GM21576 (cell line): ENCODE results near the gene ENTPD2.

Source experiments
- ATAC-seq: cut with Tn5 transposase; IDR thresholded peaks from one replicate; pipeline ENCODE4 v1.9.1; 2021; ENCODE audit warnings: mild to moderate bottlenecking, moderate library complexity; ENCODE audit not compliant: unreplicated experiment

ENTPD2 gene

DNA sequence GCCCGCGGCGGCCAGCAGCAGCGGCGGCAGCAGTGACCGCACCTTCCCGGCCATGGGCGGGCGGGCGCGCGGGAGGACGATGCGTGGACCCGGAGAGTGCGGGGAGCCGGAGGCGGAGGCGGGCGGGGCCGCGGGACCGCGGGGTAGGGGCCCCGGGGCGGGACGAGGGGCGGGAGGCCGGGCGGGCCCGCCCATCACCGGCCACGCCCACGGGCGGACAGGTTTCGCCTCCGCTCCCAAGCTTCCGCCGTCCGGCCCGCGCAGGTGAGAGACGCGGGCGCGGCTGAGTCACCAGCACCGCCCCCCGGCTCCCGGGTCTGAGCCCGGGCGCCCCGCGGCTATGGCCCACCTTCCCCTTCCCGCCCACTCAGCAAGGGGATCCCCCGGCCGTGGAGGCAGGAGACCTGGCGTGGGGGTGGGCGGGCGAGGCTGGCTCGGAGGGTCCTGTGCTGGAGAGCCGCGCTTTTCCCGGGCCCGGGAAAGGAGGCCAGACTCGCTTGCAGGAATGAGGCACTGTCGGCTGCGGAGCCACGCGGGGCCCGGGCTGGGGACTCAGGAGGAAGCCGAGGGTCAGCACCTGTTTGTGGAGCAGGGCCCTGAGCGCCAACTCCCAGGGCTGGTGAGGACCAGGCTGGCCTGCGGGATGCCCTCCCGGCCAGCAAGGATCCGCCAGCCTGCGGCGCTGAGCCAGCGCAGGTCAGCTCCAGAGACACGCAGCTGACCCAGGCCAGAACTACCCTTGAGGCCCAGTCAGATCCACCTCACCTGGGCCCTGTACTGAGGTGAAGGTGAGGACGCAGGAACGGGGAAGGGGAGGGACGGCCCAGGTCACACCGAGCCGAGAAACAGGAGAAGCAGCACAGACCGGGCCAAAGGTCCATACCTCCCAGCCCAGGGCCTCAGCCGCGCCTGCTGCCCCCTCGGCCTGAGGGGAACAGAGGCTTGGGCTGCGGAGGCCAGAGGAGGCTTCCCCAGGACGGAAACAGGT is at the start of gene ENTPD2:
ENTPD2 (minus strand) TSS at position 118 of the 988 bp plus-strand sequence; CDS start at position 54, 64 bp downstream.
- no peak for ATAC-seq

DNA sequence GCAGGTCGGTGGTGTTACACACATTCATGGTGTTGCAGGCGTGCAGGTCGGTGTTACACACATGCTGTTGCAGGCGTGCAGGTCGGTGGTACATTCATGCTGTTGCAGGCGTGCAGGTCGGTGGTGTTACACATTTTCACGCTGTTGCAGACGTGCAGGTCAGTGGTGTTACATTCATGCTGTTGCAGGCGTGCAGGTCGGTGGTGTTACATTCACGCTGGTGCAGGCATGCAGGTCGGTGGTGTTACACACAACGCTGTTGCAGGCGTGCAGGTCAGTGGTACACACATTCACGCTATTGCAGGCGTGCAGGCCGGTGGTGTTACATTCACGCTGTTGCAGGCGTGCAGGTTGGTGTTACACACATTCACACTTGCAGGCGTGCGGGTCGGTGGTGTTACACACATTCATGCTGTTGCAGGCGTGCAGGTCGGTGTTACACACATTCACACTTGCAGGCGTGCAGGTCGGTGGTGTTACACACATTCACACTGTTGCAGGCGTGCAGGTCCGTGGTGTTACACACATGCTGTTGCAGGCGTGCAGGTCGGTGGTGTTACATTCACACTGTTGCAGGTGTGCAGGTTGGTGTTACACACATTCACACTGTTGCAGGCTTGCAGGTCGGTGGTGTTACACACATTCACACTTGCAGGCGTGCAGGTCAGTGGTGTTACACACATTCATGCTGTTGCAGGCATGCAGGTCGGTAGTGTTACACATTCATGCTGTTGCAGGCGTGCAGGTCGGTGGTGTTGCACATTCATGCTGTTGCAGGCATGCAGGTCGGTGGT is 49.5 kb upstream of the ENTPD2 start:
- ATAC-seq: no peak

DNA sequence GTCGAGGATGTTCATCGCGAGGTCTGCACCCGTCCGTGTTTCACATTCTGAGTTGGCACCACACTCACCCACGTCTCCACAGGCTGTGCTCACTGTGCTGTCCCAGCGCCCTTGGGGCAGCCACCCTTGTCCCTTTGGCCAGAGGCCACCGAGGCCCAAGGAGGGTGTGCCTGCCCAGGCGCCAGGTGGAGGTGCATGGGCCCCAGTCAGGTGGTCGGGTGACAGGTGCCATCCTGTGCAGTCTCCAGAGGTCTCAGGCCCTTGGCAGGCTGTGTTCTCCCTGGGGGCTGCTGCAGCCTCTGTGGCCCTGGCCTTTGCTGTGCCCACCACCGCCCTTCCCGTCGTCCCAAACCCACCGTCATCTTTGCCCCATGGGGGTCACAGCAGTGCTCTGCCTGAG is 45.4 kb upstream of the ENTPD2 start:
- ATAC-seq: no peak

DNA sequence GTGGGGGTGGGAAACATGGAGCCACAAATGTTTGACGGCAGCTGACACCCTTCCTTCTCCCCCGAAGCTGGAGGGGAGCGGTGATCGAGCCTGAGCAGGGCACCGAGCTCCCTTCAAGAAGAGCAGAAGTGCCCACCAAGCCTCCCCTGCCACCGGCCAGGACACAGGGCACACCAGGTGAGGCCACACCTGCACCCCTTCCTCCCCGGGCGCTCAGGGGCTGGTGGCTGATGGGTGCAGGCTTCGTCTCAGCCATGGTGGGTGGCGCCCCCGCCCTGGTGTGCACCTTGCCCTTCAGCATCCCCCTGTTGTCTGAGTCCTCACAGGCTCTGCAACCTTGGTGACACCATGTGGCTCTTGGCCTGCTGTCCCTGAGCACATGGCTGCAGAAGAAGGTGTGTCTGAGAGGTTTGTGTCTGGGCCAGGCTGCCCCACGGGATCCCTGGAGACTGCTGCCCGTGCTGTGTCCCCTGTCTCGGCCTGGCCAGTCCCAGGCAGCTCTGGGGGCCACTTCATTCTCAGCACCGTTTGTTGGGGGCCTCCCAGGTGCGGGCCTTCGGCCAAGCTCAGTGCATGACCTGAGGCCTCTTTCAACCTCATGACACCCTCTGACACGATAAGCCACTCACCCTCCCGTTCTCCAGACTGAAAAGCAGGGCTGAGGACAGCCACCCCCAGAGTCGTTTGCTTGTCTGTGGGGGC is 44.1 kb upstream of the ENTPD2 start:
- ATAC-seq: no peak

DNA sequence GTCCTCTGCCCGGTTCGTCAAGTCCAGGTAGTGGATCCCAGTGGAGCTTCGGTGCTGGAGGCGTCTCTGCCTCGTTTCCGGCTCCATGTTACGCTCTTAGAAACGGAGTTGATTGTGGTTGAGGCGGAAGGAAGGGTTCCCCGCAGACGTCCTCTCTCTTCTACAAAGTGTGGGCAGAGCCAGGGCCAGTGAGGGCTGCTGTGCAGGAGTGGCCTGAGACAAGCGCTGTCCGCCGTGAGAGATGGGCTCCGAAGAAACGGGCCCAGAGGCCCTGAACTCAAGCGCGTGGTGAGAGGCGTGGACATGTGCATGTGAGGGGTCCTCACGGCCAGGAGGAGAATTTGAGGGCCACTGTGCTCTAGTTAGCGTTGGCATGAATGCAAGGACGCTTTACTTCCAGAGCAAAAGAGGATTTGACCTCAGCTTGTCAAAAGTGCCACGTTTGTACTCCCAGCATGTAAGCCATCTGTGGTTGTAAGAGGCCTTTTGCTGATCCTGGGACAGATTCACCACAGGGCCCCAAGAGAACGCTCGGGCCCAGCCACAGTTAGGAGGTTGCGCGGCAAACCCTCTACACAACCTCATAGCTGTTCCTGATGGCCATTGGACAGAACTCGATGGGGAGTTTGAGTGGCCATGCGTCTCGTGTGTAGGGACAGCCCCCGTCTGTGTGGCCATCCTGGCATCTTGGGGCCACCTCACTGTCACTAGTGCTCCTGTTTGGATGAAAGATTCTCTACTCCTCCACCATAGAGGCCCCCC is 43.1 kb upstream of the ENTPD2 start:
- ATAC-seq: no peak

DNA sequence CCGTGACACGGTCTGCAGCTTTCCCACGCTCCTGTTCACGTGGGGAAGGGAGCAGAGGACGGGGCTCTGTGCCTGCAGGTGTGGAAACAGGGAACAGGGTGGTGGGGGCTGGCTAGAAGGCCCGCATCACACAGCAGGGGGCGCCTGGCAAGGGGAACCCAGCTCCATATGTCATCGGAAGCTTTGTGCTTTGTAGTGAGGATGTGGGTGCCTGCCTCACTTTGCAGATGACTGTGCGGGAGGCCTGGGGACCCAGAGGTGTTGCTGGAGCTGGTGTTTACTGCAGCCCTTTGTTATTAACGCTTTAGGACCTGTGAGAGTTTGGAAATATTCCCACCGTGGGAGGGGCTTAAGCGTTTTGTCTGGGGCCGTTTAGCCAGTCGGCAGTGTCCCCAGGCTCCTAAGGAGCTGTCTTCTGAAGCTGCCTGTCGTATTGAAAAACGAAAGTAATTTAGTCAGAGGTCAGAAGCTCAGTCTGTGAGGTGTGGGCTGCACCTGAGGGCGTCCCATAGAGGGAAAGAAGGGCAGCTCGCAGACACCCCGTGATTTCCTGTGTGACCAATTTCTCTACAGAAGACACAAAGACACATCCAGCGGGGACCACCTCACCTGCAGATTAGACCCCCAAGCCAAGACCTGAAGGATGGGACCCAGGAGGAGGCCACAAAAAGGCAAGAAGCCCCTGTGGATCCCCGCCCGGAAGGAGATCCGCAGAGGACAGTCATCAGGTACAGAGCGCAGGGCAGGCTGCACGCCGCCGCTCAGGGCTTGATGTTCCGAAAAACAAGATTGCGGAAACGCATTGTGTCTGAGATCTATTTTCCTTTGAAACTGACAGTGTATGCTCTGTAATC is 42.0 kb upstream of the ENTPD2 start:
- peak; percentile 72 for ATAC-seq

DNA sequence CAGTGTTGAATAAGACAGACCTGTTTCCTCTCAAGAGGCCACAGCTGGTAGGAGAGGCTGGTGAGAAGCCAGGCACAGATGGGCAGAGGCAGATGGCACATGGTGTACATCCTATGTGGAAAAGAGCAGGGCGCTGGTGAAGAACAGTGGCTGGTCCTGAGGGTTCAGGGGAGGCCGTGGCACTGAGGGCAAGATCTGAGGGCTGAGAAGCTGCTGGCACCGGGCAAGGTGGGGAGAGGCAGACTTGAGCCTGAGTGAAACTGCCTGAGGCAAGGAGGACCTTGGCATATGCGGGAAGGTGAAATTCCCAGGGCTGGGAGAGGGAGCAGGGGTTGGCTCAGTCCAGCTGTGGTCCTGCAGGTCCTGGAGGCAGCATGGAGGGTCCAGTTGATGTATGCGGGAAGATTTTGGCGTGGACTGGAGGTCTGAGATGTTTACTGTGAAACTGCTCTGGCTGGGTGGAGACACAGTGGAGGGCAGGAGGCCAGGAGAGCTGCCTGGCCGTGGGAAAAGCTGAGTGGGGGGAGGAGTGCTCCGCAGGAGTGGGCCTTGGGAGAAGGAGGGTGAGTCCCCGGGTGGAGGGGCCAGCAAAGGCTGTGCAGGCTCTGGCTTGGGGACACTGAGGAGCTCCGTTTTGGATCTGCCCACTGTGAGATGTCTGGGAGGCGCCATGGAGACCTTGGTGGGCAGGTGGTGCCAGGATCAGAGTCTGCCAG is 35.5 kb upstream of the ENTPD2 start:
- no peak for ATAC-seq

DNA sequence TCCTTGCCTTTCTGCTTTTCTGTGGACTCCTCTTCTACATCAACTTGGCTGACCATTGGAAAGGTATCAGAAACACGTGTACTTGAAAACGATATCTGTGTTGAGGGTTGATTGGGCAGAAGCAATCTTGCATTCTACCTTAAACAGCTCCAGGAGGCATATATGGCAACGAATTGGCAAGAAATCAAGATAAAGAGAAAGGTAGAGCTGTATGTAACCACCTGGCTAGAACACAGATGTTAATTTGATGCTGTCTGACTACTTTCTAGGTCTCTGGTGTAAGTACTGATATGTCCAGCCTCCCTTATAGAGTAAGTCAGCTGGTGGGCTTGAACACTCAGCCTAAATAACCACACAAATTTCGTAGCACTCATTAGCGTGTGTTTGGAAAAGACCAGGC is 34.3 kb upstream of the ENTPD2 start:
- no peak for ATAC-seq

DNA sequence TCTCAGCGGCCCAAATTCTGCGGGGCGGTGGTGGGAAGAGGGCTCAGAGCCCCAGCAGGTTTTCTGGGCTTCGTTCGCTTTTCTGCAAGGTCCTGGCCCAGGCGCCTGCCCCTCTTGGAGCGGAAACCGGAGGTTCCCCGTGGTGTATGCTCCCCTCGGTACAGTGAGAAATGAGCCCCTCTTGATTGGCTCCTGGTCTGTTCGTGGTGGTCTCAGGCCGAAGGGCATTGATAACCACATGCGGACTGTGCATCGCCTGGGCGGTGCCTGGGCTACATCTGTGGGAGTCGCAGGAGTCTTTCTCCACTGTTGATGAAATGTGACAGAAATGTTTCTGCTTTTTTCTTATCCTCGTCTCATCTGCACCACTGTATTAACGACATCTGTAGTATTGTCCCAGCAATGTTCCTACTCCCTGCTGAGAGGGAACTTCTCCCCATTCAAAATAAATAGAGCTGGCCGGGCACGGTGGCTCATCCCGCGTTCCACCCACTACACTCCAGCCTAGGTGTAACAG is 33.6 kb upstream of the ENTPD2 start:
- no peak for ATAC-seq

DNA sequence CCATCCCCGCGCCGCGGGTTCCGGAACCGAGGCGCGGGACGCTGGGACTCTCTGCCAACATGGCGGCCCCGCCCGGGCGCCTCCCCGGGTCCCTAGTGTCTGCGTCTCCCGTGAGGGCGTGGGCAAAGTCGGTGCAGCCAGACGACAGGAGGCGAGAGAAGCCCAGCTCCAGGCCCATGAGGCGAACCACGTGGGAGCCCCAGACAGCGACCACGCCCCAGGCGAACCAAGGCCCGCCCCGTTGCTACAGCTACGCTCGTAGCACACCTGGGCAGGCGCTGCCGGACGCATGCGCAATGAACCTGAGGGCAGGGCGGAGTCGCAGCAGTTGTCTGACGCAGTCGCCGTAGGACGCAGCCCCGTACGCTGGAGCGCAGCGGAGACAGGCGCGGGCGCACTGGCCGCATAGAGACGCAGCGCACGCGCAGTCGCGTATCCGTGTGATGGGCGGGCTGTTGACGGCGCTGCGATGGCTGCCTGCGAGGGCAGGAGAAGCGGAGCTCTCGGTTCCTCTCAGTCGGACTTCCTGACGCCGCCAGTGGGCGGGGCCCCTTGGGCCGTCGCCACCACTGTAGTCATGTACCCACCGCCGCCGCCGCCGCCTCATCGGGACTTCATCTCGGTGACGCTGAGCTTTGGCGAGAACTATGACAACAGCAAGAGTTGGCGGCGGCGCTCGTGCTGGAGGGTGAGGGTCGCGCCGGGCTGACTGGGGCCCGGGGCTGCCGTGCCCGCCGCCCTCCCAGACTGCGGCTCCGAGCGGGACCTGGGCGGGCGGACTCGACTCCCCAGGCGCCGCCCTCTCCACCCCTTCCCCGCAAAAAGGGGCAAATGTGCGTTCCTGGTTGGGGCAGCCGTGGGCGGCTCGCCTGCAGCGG is 32.9 kb upstream of the ENTPD2 start, which contains the start of gene MAN1B1:
MAN1B1 (plus strand) TSS at position 455 of the 878 bp plus-strand sequence; CDS start at position 470, 15 bp downstream.
- ATAC-seq: peak; percentile 67

DNA sequence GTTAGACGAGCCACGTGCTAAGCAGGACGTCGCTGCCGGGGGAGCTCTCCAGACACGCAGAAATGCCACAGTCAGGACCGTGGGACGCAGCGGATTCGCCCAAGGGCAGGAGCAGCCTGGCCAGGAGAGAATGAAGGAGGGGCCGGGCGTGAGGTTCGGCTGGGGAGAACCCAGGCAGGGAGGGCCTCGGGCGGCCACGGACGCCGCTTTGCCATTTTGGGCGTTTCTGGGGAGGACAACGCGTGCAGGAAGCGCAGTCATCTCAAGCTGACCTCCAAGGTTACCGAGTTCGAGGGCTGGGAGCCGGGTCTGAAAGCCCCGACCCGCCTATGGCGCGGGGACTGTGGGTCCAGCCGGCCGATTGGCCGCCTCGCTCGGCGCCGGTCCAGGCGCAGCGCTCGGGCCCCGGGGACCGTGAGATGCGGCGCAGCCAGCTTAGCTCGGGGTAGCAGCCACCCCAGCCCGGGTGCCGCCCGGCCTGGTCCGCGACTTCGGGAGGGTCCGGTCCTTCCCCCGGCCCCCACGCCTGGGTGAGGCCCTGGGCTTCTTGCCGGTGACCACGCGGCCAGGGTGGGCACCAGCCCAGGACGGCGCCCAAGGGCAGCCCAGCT is 32.2 kb upstream of the ENTPD2 start:
- ATAC-seq: peak; percentile 2

DNA sequence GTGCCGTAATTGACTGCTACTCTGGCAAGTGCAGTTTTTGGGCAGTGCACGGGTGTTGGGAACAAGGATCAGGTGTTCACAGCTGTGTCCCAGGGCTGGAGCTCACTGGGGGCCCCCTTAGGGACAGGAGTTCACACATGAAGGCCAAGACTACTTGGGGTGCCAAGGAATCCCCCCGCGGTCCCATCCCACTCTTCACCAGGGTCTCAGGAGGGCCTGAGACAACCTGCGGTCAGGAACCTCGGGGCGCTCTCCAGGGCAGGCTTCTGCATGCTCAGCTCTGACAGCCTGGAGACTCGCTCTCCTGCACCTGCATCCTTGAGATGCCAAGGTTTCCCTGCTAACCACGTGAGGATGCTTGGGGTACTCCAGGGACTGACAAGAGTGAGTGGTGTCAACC is 30.7 kb upstream of the ENTPD2 start:
- ATAC-seq: no peak

DNA sequence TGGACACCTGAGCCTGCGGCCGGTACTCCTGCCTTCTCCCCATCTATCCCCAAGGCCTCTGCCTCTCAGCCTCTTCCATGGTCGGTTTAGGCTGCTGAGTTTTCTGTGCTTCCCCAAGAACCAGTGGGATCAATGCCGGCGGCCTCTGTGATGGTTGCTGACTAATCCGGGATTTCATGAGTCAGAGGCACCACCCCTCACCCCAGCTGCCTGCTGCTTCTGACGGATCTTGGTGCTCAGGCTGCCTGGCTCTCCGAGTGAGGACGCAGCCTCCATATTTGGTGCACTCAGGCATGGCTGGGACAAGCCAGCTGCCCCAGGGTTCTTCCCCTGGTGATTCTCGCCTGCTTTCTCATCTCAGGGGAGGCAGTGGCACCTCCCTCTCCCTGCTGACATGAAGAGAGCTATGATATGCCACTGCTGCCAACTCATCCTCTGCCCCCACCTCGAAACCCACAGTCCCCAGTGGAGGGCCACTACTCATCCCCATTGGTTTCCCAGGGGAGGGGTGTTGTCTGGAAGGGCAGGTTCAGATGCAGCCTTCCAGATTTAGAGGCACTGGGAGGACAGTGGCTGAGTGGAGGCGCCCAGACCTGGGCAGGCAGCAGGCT is 29.6 kb upstream of the ENTPD2 start:
- no peak for ATAC-seq

DNA sequence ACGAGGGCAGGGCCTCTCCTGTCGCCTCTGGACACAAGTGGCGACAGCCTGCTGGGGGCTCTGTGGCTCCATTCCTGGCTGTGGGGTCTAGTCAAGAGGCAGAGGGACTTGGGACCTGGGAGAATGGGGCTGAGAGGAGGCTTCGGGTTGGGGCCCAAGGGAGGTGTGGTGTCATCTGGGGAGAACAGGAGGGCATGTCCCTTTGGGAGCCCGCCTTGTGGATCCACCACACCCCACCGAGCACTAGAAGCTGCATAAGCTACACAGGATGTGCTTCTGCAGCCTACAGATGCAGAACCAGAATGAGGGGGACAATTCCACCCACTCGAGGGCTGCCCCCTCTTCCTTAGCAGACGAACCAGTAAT is 29.0 kb upstream of the ENTPD2 start:
- ATAC-seq: no peak

DNA sequence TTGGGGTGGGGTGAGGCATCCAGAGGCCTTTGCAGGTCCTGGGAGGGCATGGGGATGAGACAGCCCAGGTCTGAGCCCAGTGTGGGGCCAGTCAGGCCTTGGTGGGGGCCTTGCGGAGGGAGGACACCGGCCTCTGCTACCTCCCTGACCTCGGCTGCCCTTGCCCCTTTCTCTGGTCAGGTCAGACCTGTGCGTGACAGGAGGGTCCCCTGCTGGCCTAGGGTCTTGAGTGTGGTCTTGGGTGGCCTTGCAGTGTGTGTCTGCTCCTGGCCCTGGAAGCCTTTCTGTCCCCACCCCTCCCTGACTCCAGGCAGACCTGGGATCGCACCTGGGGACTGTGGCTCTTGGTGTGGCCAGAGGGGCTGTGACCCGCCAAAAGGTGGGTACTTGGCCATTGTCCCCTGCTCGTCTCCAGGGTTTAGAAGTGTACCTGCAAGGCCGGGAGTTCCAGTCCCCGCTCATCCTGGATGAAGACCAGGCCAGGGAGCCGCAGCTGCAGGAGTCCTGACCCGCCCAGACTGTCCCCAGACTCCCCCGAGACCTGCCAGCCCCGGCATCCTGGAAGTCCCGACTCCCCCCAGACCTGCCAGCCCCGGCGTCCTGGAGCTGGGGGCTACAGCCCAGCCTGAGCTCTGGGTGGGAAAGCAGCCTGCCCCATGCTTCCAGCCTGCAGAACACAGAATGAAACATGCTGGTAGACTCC is 28.5 kb upstream of the ENTPD2 start:
- no peak for ATAC-seq
